B cell (primary cell): ENCODE data around the gene TCERG1L. TPM values are rescaled to one million over a fixed set of nuclear protein-coding genes. Genes with fewer than 3 reads are reported as not detected.

ENCODE experiments used
- ATAC-seq: fragments of 200-7000 bp; cut with Tn5 transposase; one replicate; pipeline ENCODE4 v1.10.0; 2021; ENCODE audit warnings: low read depth, mild to moderate bottlenecking, moderate number of reproducible peaks, moderate library complexity
- CTCF ChIA-PET: fragments of 350-600 bp; sonication (Branson Sonifier 250); formaldehyde crosslinking; loops from one replicate; lab custom pipeline; 2021; ENCODE audit warnings: antibody characterized with exemption, inconsistent platforms; lab: Charles Lee
- POLR2A ChIA-PET: fragments of 350-600 bp; sonication (Branson Sonifier 250); formaldehyde crosslinking; loops from one replicate; lab custom pipeline; 2021; ENCODE audit warnings: antibody characterized with exemption; lab: Charles Lee
- DNase-seq: peaks from one replicate; pipeline ENCODE4 v3.0.0; 2013
- H2AFZ ChIP-seq: 2 replicates; pipeline ENCODE4 v1.6.1; 2012; ENCODE audit warnings: mild to moderate bottlenecking, low read depth, low read length; ENCODE audit not compliant: insufficient read depth, poor library complexity, severe bottlenecking
- H3K27ac ChIP-seq, 2 donors: 1 replicate in 1 of 2; 2 replicates in 1 of 2; pipeline ENCODE4 v1.5.1; 2012 to 2013; ENCODE audit warnings: low read length in 2 of 2, mild to moderate bottlenecking in 2 of 2, moderate library complexity in 1 of 2
- H3K27me3 ChIP-seq, 4 experiments: fragments of 200-600 bp in 1 of 4; sonication (generic) in 1 of 4; replicated peaks in 1 of 4; 1 replicate in 2 of 4; 2 replicates in 2 of 4; pipeline versions ENCODE4 v1.6.1 to v1.7.0; 2013 to 2016; ENCODE audit warnings: low read length in 3 of 4, mild to moderate bottlenecking in 2 of 4, mixed read lengths in 1 of 4, moderate library complexity in 1 of 4; ENCODE audit not compliant: insufficient read depth in 4 of 4, control insufficient read depth in 3 of 4; ENCODE audit errors: control extremely low read depth in 1 of 4
- H3K36me3 ChIP-seq, 2 experiments: replicated peaks in 1 of 2; 1 replicate in 1 of 2; 2 replicates in 1 of 2; pipeline versions ENCODE4 v1.6.1 to v1.7.1; 2013; ENCODE audit warnings: low read length in 1 of 2; ENCODE audit not compliant: insufficient read depth in 2 of 2, control insufficient read depth in 1 of 2; ENCODE audit errors: control extremely low read depth in 1 of 2, extremely low read depth in 1 of 2
- H3K4me1 ChIP-seq, 2 donors: fragments of 200-600 bp in 1 of 2; sonication (generic) in 1 of 2; 1 replicate in 1 of 2; 2 replicates in 1 of 2; pipeline versions ENCODE4 v1.5.1 to v1.6.1; 2013 to 2017; ENCODE audit warnings: low read length in 2 of 2; ENCODE audit not compliant: control insufficient read depth in 2 of 2, insufficient read depth in 2 of 2
- H3K4me2 ChIP-seq: replicated peaks from 2 replicates; pipeline ENCODE3; 2012; ENCODE audit warnings: mild to moderate bottlenecking, low read depth, low read length; ENCODE audit not compliant: poor library complexity, severe bottlenecking
- H3K4me3 ChIP-seq, 5 experiments: fragments of 200-600 bp in 1 of 5; sonication (generic) in 1 of 5; 1 replicate in 3 of 5; 2 replicates in 2 of 5; pipeline versions ENCODE4 v1.5.1 to v1.7.0; 2011 to 2016; ENCODE audit warnings: low read length in 4 of 5, mild to moderate bottlenecking in 4 of 5, low read depth in 2 of 5, control low read depth in 1 of 5, moderate library complexity in 1 of 5; ENCODE audit not compliant: insufficient read depth in 1 of 5; ENCODE audit errors: control extremely low read depth in 1 of 5, extremely low read depth in 1 of 5
- H3K79me2 ChIP-seq: fragments of 200-600 bp; sonication (generic); one replicate; pipeline ENCODE4 v1.6.0; 2016; ENCODE audit warnings: low read length; ENCODE audit not compliant: control insufficient read depth, insufficient read depth
- H3K9ac ChIP-seq: fragments of 200-600 bp; sonication (generic); 2 replicates; pipeline ENCODE4 v1.6.1; 2017; ENCODE audit warnings: mild to moderate bottlenecking, low read length, moderate library complexity
- H3K9me3 ChIP-seq, 3 donors: one replicate each; pipeline versions ENCODE4 v1.6.1 to v1.7.1; 2013; ENCODE audit warnings: low read length in 2 of 3; ENCODE audit not compliant: control insufficient read depth in 2 of 3, insufficient read depth in 1 of 3; ENCODE audit errors: control extremely low read depth in 1 of 3
- H4K20me1 ChIP-seq: 2 replicates; pipeline ENCODE4 v1.6.0; 2012; ENCODE audit warnings: mild to moderate bottlenecking, low read length; ENCODE audit not compliant: insufficient read depth, control insufficient read depth, poor library complexity, severe bottlenecking
- H3K27ac Mint-ChIP-seq: one replicate; pipeline ENCODE4 v1.8.0; 2021; ENCODE audit warnings: mixed read lengths
- H3K27me3 Mint-ChIP-seq: one replicate; pipeline ENCODE4 v1.8.0; 2021; ENCODE audit warnings: mixed read lengths
- H3K4me1 Mint-ChIP-seq: one replicate; pipeline ENCODE4 v1.8.0; 2021; ENCODE audit warnings: mixed read lengths
- H3K4me3 Mint-ChIP-seq: one replicate; pipeline ENCODE4 v1.8.0; 2021; ENCODE audit warnings: mixed read lengths
- H3K9me3 Mint-ChIP-seq: one replicate; pipeline ENCODE4 v1.8.0; 2022; ENCODE audit warnings: mixed read lengths; ENCODE audit not compliant: insufficient read depth
- EZH2 ChIP-seq: IDR thresholded peaks from 2 replicates; pipeline ENCODE4 v1.6.1; 2012; ENCODE audit warnings: borderline replicate concordance, low read depth, mild to moderate bottlenecking, moderate library complexity, low read length; ENCODE audit not compliant: insufficient read depth, poor library complexity, severe bottlenecking
- WGBS: methylation state at CpG from one replicate; pipeline ENCODE4 v1.1.5; 2013; ENCODE audit warnings: missing lambda C conversion rate; ENCODE audit not compliant: insufficient coverage; 5-methylcytosine and 5-hydroxymethylcytosine counted together
- intact Hi-C: fragments of 100-400 bp; cut with micrococcal nuclease; formaldehyde crosslinking; loops from one replicate; pipeline ENCODE4 v1.10.0; 2022
- polyA plus RNA-seq: library from polyadenylated mRNA; depleted of rRNA; stranded (reverse); fragments of >200 nt; gene quantifications from 2 replicates; pipeline ENCODE4 v1.2.3, GENCODE V29; 2012
- total RNA-seq, 2 donors: library from RNA; stranded (reverse); fragments of 120-200 nt in 1 of 2; gene quantifications; 1 replicate in 1 of 2; 2 replicates in 1 of 2; pipeline versions ENCODE4 v1.2.3 to v1.2.4, GENCODE V29; 2013 to 2022
- TF ChIP-seq, protein P1 (sequence below): fragments of 200-600 bp; IDR thresholded peaks from one replicate; pipeline ENCODE4 v1.8.0; 2022; ENCODE audit warnings: antibody characterized with exemption, mild to moderate bottlenecking

Gene TCERG1L
- total and polyA plus RNA-seq, 2 donors (not counting 1 experiment from before 2014, with no cell fraction given) = 0.10 TPM; not detected in 1

DNA sequence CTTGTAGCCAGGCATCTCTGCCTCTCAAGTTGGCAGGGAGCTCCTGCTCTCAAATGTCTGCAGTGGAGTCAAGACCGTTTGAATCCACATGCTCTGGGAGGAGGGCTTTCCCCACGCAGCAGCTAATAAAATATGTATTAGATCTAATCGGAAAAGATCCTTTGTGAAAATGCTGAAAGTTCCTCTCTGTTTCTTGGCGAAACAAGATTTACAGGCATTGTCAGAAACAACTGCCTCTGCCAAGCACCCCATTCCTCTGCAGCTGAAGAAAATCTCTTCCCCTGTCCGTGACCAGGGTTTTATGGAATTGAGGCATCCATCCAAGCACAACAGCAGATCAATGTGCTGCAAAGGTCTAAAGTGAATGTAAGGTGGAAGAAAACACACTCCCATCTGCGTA lies 165.8 kb downstream of the TCERG1L start:
- ATAC-seq (no peak), DNase-seq (no peak)
- Histone ChIP-seq H4K20me1 (no peaks in the 10 kb centered on the region), H3K9ac (no peak overlapping the region), H3K9me3 (peaks cover 0 to 52% (median 0%) of the 10 kb centered on the region in 3 donors), H3K4me3 (no peak overlapping the region), H2AFZ (no peak overlapping the region), H3K4me1 (no peaks in the 10 kb centered on the region), H3K27me3 (no peaks in the 10 kb centered on the region), H3K27ac (no peak overlapping the region), H3K36me3 (no peaks in the 10 kb centered on the region), H3K4me2 (no peak overlapping the region), H3K79me2 (no peaks in the 10 kb centered on the region)
- ChIA-PET POLR2A (no interaction called here), CTCF (no interaction called here)
- H3K9me3 Mint-ChIP-seq = peaks cover 4% of the 10 kb centered on the region
- H3K4me1 Mint-ChIP-seq = no peaks in the 10 kb centered on the region
- no peak overlapping the region for H3K27ac Mint-ChIP-seq
- WGBS = no CpG with 5 or more reads among the region's 6 CpGs
- no peaks in the 10 kb centered on the region for H3K27me3 Mint-ChIP-seq
- H3K4me3 Mint-ChIP-seq = no peak overlapping the region
- TF ChIP-seq EZH2 = no peak
- TF ChIP-seq, protein P1, sequence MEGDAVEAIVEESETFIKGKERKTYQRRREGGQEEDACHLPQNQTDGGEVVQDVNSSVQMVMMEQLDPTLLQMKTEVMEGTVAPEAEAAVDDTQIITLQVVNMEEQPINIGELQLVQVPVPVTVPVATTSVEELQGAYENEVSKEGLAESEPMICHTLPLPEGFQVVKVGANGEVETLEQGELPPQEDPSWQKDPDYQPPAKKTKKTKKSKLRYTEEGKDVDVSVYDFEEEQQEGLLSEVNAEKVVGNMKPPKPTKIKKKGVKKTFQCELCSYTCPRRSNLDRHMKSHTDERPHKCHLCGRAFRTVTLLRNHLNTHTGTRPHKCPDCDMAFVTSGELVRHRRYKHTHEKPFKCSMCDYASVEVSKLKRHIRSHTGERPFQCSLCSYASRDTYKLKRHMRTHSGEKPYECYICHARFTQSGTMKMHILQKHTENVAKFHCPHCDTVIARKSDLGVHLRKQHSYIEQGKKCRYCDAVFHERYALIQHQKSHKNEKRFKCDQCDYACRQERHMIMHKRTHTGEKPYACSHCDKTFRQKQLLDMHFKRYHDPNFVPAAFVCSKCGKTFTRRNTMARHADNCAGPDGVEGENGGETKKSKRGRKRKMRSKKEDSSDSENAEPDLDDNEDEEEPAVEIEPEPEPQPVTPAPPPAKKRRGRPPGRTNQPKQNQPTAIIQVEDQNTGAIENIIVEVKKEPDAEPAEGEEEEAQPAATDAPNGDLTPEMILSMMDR = no peak
- intact Hi-C loops = no loop called here

DNA sequence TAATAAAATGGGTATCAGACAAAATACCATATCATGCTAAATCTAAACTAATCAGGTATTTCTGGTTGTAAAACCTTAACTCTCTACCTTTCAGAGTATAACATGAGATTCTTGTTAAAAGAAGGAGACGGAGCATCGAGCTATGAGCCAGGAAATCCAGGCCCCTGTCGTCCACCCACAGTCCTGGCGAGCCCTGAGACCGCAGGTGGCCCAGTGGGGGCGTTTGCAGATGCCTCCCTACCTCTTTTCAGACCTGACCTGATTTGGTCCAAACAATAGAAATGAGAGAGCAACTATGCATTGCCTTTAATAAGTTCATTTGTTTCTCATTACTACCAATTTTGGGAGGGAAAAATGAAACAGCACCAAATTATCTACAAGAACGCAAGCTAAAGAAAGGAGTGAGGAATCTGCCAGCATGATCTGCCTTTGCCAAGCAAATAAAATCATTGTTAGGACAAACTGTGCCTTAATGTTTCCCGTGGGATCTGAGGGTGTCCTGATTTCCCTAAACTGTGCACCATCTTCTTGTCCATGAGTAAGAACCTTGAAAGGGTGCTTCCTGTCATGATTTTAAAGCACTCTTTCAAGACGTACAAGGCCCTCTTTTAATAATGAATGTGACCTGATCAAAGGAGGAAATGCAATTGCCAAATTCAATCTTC lies 166.7 kb downstream of the TCERG1L start:
- no peak overlapping the region for H3K9ac ChIP-seq
- H3K9me3 ChIP-seq = peaks cover 0 to 48% (median 0%) of the 10 kb centered on the region in 3 donors
- Mint-ChIP-seq H3K27me3 (no peaks in the 10 kb centered on the region), H3K4me3 (no peak overlapping the region), H3K4me1 (no peaks in the 10 kb centered on the region), H3K27ac (no peak overlapping the region), H3K9me3 (peaks cover 4% of the 10 kb centered on the region)
- no peaks in the 10 kb centered on the region for H3K79me2 ChIP-seq
- no peak overlapping the region for H3K4me3 ChIP-seq
- no peak overlapping the region for H2AFZ ChIP-seq
- CTCF ChIA-PET = no interaction called here
- H4K20me1 ChIP-seq = no peaks in the 10 kb centered on the region
- DNase-seq (no peak), ATAC-seq (no peak)
- no peaks in the 10 kb centered on the region for H3K36me3 ChIP-seq
- no peak overlapping the region for H3K4me2 ChIP-seq
- intact Hi-C loops = no loop called here
- POLR2A ChIA-PET = no interaction called here
- no peaks in the 10 kb centered on the region for H3K27me3 ChIP-seq
- 75% methylated on average over 1 of the region's 9 CpGs for WGBS
- no peak for TF ChIP-seq EZH2
- TF ChIP-seq, protein P1 = no peak
- H3K27ac ChIP-seq = no peak overlapping the region
- H3K4me1 ChIP-seq = no peaks in the 10 kb centered on the region
